ENCODE measurements around the gene TMEM43.

TMEM43 gene

GRCh38 chr3:14148041-14148985 is 23.5 kb downstream of the TMEM43 start:
- TF ChIP-seq POLR2A (IDR thresholded peaks at IDR 0.05; ENCODE audit: low read depth, low read length) (no peak), TAF1 (IDR thresholded peaks at IDR 0.05; ENCODE audit: borderline replicate concordance, low read depth, low read length) (no peak), POLR2AphosphoS5 (IDR thresholded peaks at IDR 0.05; ENCODE audit: low read depth, low read length) (no peak)
- FAIRE-seq (no peak), DNase-seq (ENCODE audit: insufficient read length) (no peak)

GRCh38 chr3:14150078-14150477 is 25.2 kb downstream of the TMEM43 start:
- FAIRE-seq (no peak), DNase-seq (ENCODE audit: insufficient read length) (no peak)
- TF ChIP-seq POLR2A (IDR thresholded peaks at IDR 0.05; ENCODE audit: low read depth, low read length) = no peak
- no peak for TF ChIP-seq POLR2AphosphoS5 (IDR thresholded peaks at IDR 0.05; ENCODE audit: low read depth, low read length)
- TF ChIP-seq TAF1 (IDR thresholded peaks at IDR 0.05; ENCODE audit: borderline replicate concordance, low read depth, low read length) = no peak

- DNase-seq (ENCODE audit: insufficient read length) = no peak
- FAIRE-seq = no peak
- no peak for TF ChIP-seq TAF1 (IDR thresholded peaks at IDR 0.05; ENCODE audit: borderline replicate concordance, low read depth, low read length)
- no peak for TF ChIP-seq POLR2AphosphoS5 (IDR thresholded peaks at IDR 0.05; ENCODE audit: low read depth, low read length)
- no peak for TF ChIP-seq POLR2A (IDR thresholded peaks at IDR 0.05; ENCODE audit: low read depth, low read length)
Observed at GRCh38 chr3:14150491-14151230, 25.8 kb downstream of the TMEM43 start.

GRCh38 chr3:14151471-14152083 is 26.7 kb downstream of the TMEM43 start:
- FAIRE-seq (no peak), DNase-seq (ENCODE audit: insufficient read length) (no peak)
- TF ChIP-seq POLR2AphosphoS5 (IDR thresholded peaks at IDR 0.05; ENCODE audit: low read depth, low read length) = no peak
- no peak for TF ChIP-seq TAF1 (IDR thresholded peaks at IDR 0.05; ENCODE audit: borderline replicate concordance, low read depth, low read length)
- no peak for TF ChIP-seq POLR2A (IDR thresholded peaks at IDR 0.05; ENCODE audit: low read depth, low read length)

GRCh38 chr3:14152233-14152962 is 27.5 kb downstream of the TMEM43 start:
- TF ChIP-seq POLR2A (IDR thresholded peaks at IDR 0.05; ENCODE audit: low read depth, low read length) = no peak
- TF ChIP-seq POLR2AphosphoS5 (IDR thresholded peaks at IDR 0.05; ENCODE audit: low read depth, low read length) = no peak
- no peak for TF ChIP-seq TAF1 (IDR thresholded peaks at IDR 0.05; ENCODE audit: borderline replicate concordance, low read depth, low read length)
- no peak for DNase-seq (ENCODE audit: insufficient read length)
- FAIRE-seq = no peak

GRCh38 chr3:14152963-14153355 is 28.1 kb downstream of the TMEM43 start:
- TF ChIP-seq TAF1 (IDR thresholded peaks at IDR 0.05; ENCODE audit: borderline replicate concordance, low read depth, low read length) (no peak), POLR2A (IDR thresholded peaks at IDR 0.05; ENCODE audit: low read depth, low read length) (no peak), POLR2AphosphoS5 (IDR thresholded peaks at IDR 0.05; ENCODE audit: low read depth, low read length) (no peak)
- DNase-seq (ENCODE audit: insufficient read length) = no peak
- FAIRE-seq = no peak

GRCh38 chr3:14153663-14154062 is 28.8 kb downstream of the TMEM43 start:
- FAIRE-seq = no peak
- no peak for DNase-seq (ENCODE audit: insufficient read length)
- TF ChIP-seq POLR2A (IDR thresholded peaks at IDR 0.05; ENCODE audit: low read depth, low read length) = no peak
- no peak for TF ChIP-seq TAF1 (IDR thresholded peaks at IDR 0.05; ENCODE audit: borderline replicate concordance, low read depth, low read length)
- no peak for TF ChIP-seq POLR2AphosphoS5 (IDR thresholded peaks at IDR 0.05; ENCODE audit: low read depth, low read length)

- no peak for DNase-seq (ENCODE audit: insufficient read length)
- FAIRE-seq = no peak
- no peak for TF ChIP-seq TAF1 (IDR thresholded peaks at IDR 0.05; ENCODE audit: borderline replicate concordance, low read depth, low read length)
- no peak for TF ChIP-seq POLR2A (IDR thresholded peaks at IDR 0.05; ENCODE audit: low read depth, low read length)
- TF ChIP-seq POLR2AphosphoS5 (IDR thresholded peaks at IDR 0.05; ENCODE audit: low read depth, low read length) = no peak
Observed at GRCh38 chr3:14154276-14154675, 29.4 kb downstream of the TMEM43 start.

- TF ChIP-seq TAF1 (IDR thresholded peaks at IDR 0.05; ENCODE audit: borderline replicate concordance, low read depth, low read length) (no peak), POLR2AphosphoS5 (IDR thresholded peaks at IDR 0.05; ENCODE audit: low read depth, low read length) (no peak), POLR2A (IDR thresholded peaks at IDR 0.05; ENCODE audit: low read depth, low read length) (no peak)
- FAIRE-seq (no peak), DNase-seq (ENCODE audit: insufficient read length) (no peak)
Observed at GRCh38 chr3:14154895-14155440, 30.1 kb downstream of the TMEM43 start.

- TF ChIP-seq POLR2A (IDR thresholded peaks at IDR 0.05; ENCODE audit: low read depth, low read length) (no peak), POLR2AphosphoS5 (IDR thresholded peaks at IDR 0.05; ENCODE audit: low read depth, low read length) (no peak)
- no peak for FAIRE-seq
- no peak for DNase-seq (ENCODE audit: insufficient read length)
Observed at GRCh38 chr3:14156201-14156600, 31.3 kb downstream of the TMEM43 start.

Measured in GM12892 (cell line).